Mucosa of stomach (tissue), 1 donor: ENCODE measurements around the gene EGFLAM.
"Not testable (repeated sequence)": the region's sequence is repeated elsewhere in the genome, so short reads cannot be mapped to it uniquely, and the experiment has no call there.

Experiments used
- H3K27me3 ChIP-seq: one replicate; pipeline ENCODE4 v1.7.0; 2013; ENCODE audit warnings: mild to moderate bottlenecking, low read length; ENCODE audit not compliant: control insufficient read depth, insufficient read depth
- H3K36me3 ChIP-seq: one replicate; pipeline ENCODE4 v1.7.0; 2013; ENCODE audit warnings: low read length; ENCODE audit not compliant: control insufficient read depth, insufficient read depth
- H3K4me1 ChIP-seq: one replicate; pipeline ENCODE4 v1.7.0; 2013; ENCODE audit warnings: mild to moderate bottlenecking, low read length; ENCODE audit not compliant: control insufficient read depth, insufficient read depth
- H3K4me3 ChIP-seq: one replicate; pipeline ENCODE4 v1.7.0; 2013; ENCODE audit warnings: low read length
- H3K9ac ChIP-seq: one replicate; pipeline ENCODE4 v1.7.0; 2013; ENCODE audit warnings: mild to moderate bottlenecking, low read length, moderate library complexity
- H3K9me3 ChIP-seq: one replicate; pipeline ENCODE4 v1.7.0; 2013; ENCODE audit warnings: mild to moderate bottlenecking, low read length, moderate library complexity; ENCODE audit not compliant: control insufficient read depth
- donor health status: Pancreatic carcinoma.

Gene EGFLAM

DNA sequence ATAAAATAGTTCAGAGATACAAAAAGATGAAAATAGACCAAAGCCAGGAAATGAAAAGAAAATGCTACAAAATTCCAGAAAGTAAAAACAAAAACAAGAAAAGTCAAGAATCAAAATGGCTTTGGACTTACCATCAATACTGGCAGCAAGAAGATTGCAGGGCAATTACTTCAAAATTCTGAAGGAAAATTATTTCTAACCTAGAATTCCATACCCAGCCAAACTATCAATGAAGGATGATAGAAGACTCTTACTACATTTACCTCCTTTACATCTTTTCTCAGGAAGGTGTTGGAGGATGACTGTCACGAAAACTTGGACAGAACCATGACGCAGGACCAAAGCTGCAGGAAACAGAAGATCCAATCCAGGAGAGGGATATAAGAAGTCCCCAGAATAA is 46.8 kb downstream of the EGFLAM start:
- no peaks in the 10 kb centered on the region for H3K9me3 ChIP-seq
- H3K36me3 ChIP-seq, result no peaks in the 10 kb centered on the region
- no peaks in the 10 kb centered on the region for H3K4me1 ChIP-seq

DNA sequence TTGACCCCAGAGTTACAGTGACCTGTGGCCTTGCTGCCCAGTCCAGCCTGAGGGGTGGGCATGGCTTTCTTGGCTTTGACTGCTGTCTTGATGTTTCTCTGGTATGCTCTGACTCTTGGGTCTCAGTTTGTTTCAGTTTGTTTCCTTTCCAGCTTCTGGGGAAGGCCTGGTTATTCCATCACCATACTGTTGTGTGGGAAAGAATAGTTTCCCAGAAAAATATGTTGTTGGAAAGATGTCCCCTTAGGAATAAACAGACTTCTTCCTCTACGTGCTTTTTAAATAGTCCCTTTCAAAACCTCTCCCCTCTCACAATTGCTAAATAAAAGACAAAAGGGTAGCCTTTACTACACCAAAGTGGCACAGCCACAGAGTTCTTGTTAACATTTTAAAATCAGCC is 49.5 kb downstream of the EGFLAM start:
- Histone ChIP-seq H3K4me3 (no peak overlapping the region), H3K4me1 (no peaks in the 10 kb centered on the region), H3K27me3 (no peaks in the 10 kb centered on the region), H3K36me3 (no peaks in the 10 kb centered on the region), H3K9me3 (no peaks in the 10 kb centered on the region), H3K9ac (no peak overlapping the region)

More for the DNA sequence above, 46.8 kb downstream of the EGFLAM start:
- Histone ChIP-seq H3K27me3 (no peaks in the 10 kb centered on the region), H3K4me3 (no peak overlapping the region), H3K9ac (no peak overlapping the region)

GRCh38 chr5:38316544-38317224 is 58.3 kb downstream of the EGFLAM start:
- no peak overlapping the region for H3K9ac ChIP-seq
- H3K9me3 ChIP-seq, result no peaks in the 10 kb centered on the region
- H3K36me3 ChIP-seq, result no peaks in the 10 kb centered on the region
- H3K4me1 ChIP-seq, result no peaks in the 10 kb centered on the region
- no peak overlapping the region for H3K4me3 ChIP-seq
- H3K27me3 ChIP-seq, result no peaks in the 10 kb centered on the region

DNA sequence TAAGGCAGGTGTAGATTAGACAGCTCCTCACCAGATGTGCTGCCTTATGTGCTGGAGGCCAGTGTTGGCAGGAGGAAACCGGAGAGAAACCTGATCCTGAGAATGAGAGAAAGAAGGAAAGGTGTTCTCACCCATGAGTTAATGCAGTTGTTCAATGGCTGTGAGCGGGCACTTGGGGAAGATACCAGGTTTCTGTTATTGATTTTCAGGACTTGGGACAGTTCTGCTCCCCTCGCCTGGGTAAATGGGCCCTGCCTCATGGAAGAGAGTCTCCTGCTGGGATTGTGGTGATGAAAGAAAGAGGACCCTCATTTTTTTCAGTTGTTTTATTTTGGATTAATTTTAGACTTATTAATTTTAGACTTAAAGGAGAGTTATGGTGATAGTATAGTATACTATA is 59.5 kb downstream of the EGFLAM start:
- Histone ChIP-seq H3K9ac (no peak overlapping the region), H3K4me3 (no peak overlapping the region), H3K4me1 (no peaks in the 10 kb centered on the region), H3K36me3 (no peaks in the 10 kb centered on the region), H3K9me3 (no peaks in the 10 kb centered on the region), H3K27me3 (no peaks in the 10 kb centered on the region)

DNA sequence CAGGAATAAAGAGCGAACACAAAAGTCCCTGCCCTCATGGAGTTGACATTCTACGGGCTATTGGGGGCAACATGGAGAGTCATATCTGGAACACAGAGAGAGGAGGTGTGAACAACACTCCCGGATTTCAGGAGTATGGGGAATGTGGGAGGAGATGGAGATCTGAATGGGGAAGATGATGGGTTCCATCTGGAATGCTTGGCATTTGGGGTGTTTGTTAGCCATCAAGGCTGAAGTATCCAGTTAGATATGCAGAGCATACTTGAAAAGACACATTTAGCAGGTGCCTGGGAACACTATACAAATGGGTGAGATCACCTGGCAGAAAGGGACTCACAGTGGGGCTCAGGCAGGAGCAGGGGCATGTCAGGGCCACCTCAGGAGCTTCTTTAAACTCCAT is 61.1 kb downstream of the EGFLAM start:
- no peaks in the 10 kb centered on the region for H3K9me3 ChIP-seq
- H3K27me3 ChIP-seq, result no peaks in the 10 kb centered on the region

GRCh38 chr5:38321978-38322377 is 63.6 kb downstream of the EGFLAM start:
- Histone ChIP-seq H3K4me3 (no peak overlapping the region), H3K27me3 (no peaks in the 10 kb centered on the region), H3K9ac (no peak overlapping the region), H3K36me3 (no peaks in the 10 kb centered on the region), H3K9me3 (no peaks in the 10 kb centered on the region), H3K4me1 (no peaks in the 10 kb centered on the region)

More for the DNA sequence above, 61.1 kb downstream of the EGFLAM start:
- H3K9ac ChIP-seq, result no peak overlapping the region
- H3K36me3 ChIP-seq, result no peaks in the 10 kb centered on the region
- no peak overlapping the region for H3K4me3 ChIP-seq
- no peaks in the 10 kb centered on the region for H3K4me1 ChIP-seq

DNA sequence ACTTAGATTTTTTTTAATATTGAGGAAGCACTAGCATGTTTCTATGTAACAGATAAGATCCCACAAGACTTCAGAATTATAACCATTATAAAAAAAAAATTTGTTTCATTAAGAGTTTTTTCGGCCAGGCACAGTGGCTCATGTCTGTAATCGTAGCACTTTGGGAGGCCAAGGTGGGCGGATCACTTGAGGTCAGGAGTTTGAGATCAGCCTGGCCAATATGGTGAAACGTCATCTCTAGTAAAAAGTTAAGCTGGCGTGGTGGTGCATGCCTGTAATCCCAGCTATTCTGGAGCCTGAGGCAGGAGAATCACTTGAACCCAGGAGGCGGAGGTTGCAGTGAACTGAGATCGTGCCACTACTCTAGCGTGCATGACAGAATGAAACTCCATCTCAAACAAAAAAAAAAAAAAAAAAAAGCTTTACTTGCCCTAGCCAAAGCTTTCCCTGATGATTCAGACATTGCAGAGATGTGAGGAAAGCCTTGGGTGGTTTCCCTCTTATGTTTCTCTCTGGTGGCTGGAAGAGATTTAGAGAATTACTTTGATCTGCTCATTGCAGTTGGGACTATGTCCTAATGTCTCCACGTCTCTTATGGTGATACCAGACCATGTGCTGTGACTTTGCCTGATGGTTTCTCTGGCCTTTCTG is 65.4 kb downstream of the EGFLAM start:
- H3K9ac ChIP-seq, result no peak overlapping the region

DNA sequence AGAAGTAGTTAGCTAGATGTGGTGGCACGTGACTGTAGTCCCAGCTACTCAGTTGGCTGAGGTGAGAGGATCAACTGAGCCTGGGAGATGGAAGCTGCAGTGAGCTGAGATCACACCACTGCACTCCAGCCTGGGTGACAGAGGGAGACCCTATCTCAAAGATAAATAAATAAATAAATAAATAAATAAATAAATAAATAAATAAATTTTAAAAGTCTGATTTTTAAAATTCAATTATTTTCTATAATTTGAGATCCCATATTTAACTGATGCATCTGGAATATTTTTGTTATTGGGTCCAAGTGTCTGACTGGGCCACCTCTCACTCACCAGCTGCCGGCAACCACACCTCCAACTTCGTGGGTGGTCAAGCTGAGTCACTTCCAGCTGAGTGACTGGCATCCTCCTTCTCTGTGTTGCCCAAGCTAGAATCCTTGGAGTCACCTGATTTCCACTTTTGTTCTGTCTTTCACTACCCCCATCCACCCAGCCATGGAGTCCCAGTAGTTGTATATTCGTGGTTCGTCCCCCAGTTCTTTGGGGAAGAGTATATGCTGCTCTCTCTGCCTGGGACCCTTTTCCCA is 70.9 kb downstream of the EGFLAM start:
- Histone ChIP-seq H3K36me3 (no peaks in the 10 kb centered on the region), H3K4me3 (no peak overlapping the region), H3K9ac (no peak overlapping the region), H3K27me3 (no peaks in the 10 kb centered on the region), H3K4me1 (no peaks in the 10 kb centered on the region), H3K9me3 (no peaks in the 10 kb centered on the region)

More for the DNA sequence above, 65.4 kb downstream of the EGFLAM start:
- Histone ChIP-seq H3K9me3 (no peaks in the 10 kb centered on the region), H3K4me1 (no peaks in the 10 kb centered on the region), H3K36me3 (no peaks in the 10 kb centered on the region), H3K27me3 (no peaks in the 10 kb centered on the region), H3K4me3 (no peak overlapping the region)

DNA sequence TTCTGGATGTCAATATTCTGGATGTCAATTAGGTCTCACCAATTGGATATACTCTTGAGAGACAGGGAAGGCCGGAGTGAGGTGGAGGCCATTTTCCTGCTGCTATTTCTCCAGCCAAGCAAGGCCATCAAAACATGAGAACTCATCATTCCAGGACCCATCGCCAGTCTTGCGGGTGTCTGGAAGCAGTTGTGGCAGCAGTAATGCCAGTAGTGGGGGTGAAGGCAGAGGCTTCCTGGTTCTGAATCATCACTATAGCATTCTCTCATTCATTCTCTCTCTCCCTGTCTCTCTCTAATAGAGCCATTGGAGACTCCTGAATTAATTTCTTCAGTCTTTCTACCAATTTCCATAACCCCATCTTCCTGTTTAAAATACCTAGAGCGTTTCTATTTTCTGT is 71.8 kb downstream of the EGFLAM start:
- Histone ChIP-seq H3K4me3 (no peak overlapping the region), H3K27me3 (no peaks in the 10 kb centered on the region), H3K9ac (no peak overlapping the region), H3K9me3 (no peaks in the 10 kb centered on the region), H3K36me3 (no peaks in the 10 kb centered on the region), H3K4me1 (no peaks in the 10 kb centered on the region)

GRCh38 chr5:38331831-38332230 is 73.5 kb downstream of the EGFLAM start:
- no peaks in the 10 kb centered on the region for H3K36me3 ChIP-seq
- H3K4me3 ChIP-seq, result no peak overlapping the region
- H3K9ac ChIP-seq, result no peak overlapping the region
- H3K4me1 ChIP-seq, result no peaks in the 10 kb centered on the region
- H3K27me3 ChIP-seq, result no peaks in the 10 kb centered on the region
- no peaks in the 10 kb centered on the region for H3K9me3 ChIP-seq

GRCh38 chr5:38333181-38333580 is 74.8 kb downstream of the EGFLAM start:
- not testable (repeated sequence) for H3K36me3 ChIP-seq, H3K27me3 ChIP-seq, H3K9me3 ChIP-seq, H3K4me1 ChIP-seq, H3K4me3 ChIP-seq, H3K9ac ChIP-seq

DNA sequence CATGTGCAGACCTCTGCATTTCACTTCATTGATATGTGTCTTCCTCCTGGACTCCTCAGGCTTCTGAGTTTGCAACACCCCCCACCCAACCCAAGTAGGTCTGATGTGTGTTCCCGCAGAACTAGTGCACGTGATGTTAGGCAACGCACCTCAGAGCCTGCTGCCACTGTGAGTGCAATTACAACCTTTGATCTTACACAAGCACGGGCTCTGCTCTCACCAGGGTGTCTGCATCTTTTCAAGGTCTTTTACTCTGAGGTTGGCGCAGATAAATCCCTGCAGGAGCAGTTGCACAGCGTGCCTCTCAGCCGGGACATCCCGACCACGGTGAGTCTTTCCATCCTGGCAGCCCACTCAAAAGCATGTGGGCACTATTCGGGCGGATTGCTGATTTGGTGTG is 80.1 kb downstream of the EGFLAM start:
- no peaks in the 10 kb centered on the region for H3K4me1 ChIP-seq
- no peaks in the 10 kb centered on the region for H3K36me3 ChIP-seq
- peaks cover 3% of the 10 kb centered on the region for H3K27me3 ChIP-seq
- H3K9me3 ChIP-seq, result no peaks in the 10 kb centered on the region
- H3K4me3 ChIP-seq, result no peak overlapping the region
- no peak overlapping the region for H3K9ac ChIP-seq
